ENCODE measurements around the gene BLOC1S6. TPM values are rescaled to one million over a fixed set of nuclear protein-coding genes. Genes with fewer than 3 reads are reported as not detected.

Gene BLOC1S6
- total and polyA plus RNA-seq, 4 donors = 13.3 to 37.0 (median 21.5) TPM

- H3K27me3 ChIP-seq (ENCODE audit: control insufficient read depth in 4 of 4, insufficient read depth in 4 of 4, low read length in 3 of 4) = no peaks in the 10 kb centered on the region
- H3K27ac ChIP-seq (ENCODE audit: low read depth in 1 of 2, low read length in 2 of 2) = peak overlapping the region; percentile 81 to 87
- no peaks in the 10 kb centered on the region for H3K36me3 ChIP-seq (ENCODE audit: control insufficient read depth in 4 of 4, insufficient read depth in 3 of 4, low read depth in 1 of 4, low read length in 3 of 4)
- H3K9me3 ChIP-seq (ENCODE audit: control insufficient read depth in 4 of 4, low read length in 3 of 4) = no peaks in the 10 kb centered on the region
- TF ChIP-seq MAX (IDR thresholded peaks at IDR 0.05) = peak; percentile 33
- TF ChIP-seq RAD21 (IDR thresholded peaks at IDR 0.05) = peak in 1 of 2 donors; percentile 36
- peak in 1 of 2 donors; percentile 31 for TF ChIP-seq JUND (IDR thresholded peaks at IDR 0.05)
- TF ChIP-seq FOXA1 (IDR thresholded peaks at IDR 0.05) = no peak
- peak in 1 of 2 donors; percentile 20 for TF ChIP-seq RXRA (IDR thresholded peaks at IDR 0.05)
- TF ChIP-seq HNF4G (IDR thresholded peaks at IDR 0.05) = no peak
- TF ChIP-seq CTCF (IDR thresholded peaks at IDR 0.05; ENCODE audit: low read depth, low read length, missing input control) = no peak
- no peak for TF ChIP-seq TAF1 (conservative IDR thresholded peaks at IDR 0.05)
- TF ChIP-seq YY1 (IDR thresholded peaks at IDR 0.05) = peak; percentile 96
- no peak for TF ChIP-seq REST (IDR thresholded peaks at IDR 0.05)
- no peak for TF ChIP-seq ATF3 (IDR thresholded peaks at IDR 0.05)
- peak; percentile 52 for TF ChIP-seq NR2F2 (IDR thresholded peaks at IDR 0.05)
- peak; percentile 17 to 38 for TF ChIP-seq GABPA (IDR thresholded peaks at IDR 0.05 in 1 of 2, conservative IDR thresholded peaks at IDR 0.05 in 1 of 2)
- TF ChIP-seq ZBTB33 (IDR thresholded peaks at IDR 0.05) = peak; percentile 27
- TF ChIP-seq FOXA2 (IDR thresholded peaks at IDR 0.05) = no peak
- peak; percentile 21 to 30 for TF ChIP-seq HNF4A (conservative IDR thresholded peaks at IDR 0.05)
- TF ChIP-seq EGR1 (IDR thresholded peaks at IDR 0.05; ENCODE audit: low read depth in 2 of 2) = no peak
- TF ChIP-seq SP1 (IDR thresholded peaks at IDR 0.05) = peak; percentile 64
- peak overlapping the region; percentile 9 to 49 (median 34) for H3K4me3 ChIP-seq (ENCODE audit: low read depth in 1 of 3, low read length in 3 of 3)
- DNase-seq (ENCODE audit: low spot score) = peak; percentile 43
- peaks cover 11 to 41% (median 22%) of the 10 kb centered on the region in 4 donors for H3K4me1 ChIP-seq (ENCODE audit: control insufficient read depth in 4 of 4, insufficient read depth in 4 of 4, low read length in 3 of 4)
- under 1% methylated on average over 6 of the region's 6 CpGs for WGBS
- peak overlapping the region; percentile 34 to 83 for H3K9ac ChIP-seq (ENCODE audit: low read depth in 1 of 2, low read length in 2 of 2)
Measured at GRCh38 chr15:45637552-45638033, 50.4 kb downstream of the BLOC1S6 start.
